Activated T-cell treated with anti-CD3 and anti-CD28 coated beads, Interleukin-2, amount 50 U/mL, for 72 hours (primary cell): ENCODE results near the gene CCS. TPM values are rescaled to one million over a fixed set of nuclear protein-coding genes. Genes with fewer than 3 reads are reported as not detected.
A peak's percentile ranks its signal among the peaks of the same experiment; 100 is the strongest.

Experiments used
- ATAC-seq, 2 donors: fragments of 150-1000 bp; cut with Tn5 transposase; replicated peaks in 1 of 2; 2 replicates each; pipeline ENCODE4 v1.10.0; 2021; ENCODE audit warnings: moderate library complexity in 2 of 2, mild to moderate bottlenecking in 1 of 2
- DNase-seq, 2 donors: peaks; one replicate each; pipeline ENCODE4 v3.0.0; 2021 to 2022; ENCODE audit warnings: mixed read lengths in 1 of 2
- H3K27ac Mint-ChIP-seq: one replicate; pipeline ENCODE4 v1.8.0; 2022; ENCODE audit warnings: mild to moderate bottlenecking, moderate library complexity, mixed read lengths
- H3K27me3 Mint-ChIP-seq: one replicate; pipeline ENCODE4 v1.8.0; 2022; ENCODE audit warnings: low read depth, mixed read lengths
- H3K36me3 Mint-ChIP-seq, 2 donors: one replicate each; pipeline ENCODE4 v1.8.0; 2022; ENCODE audit warnings: mixed read lengths in 2 of 2, mild to moderate bottlenecking in 1 of 2; ENCODE audit not compliant: insufficient read depth in 2 of 2
- H3K4me1 Mint-ChIP-seq: one replicate; pipeline ENCODE4 v1.8.0; 2022; ENCODE audit warnings: low read depth, mixed read lengths
- H3K4me3 Mint-ChIP-seq, 2 donors: one replicate each; pipeline ENCODE4 v1.8.0; 2022; ENCODE audit warnings: mild to moderate bottlenecking in 2 of 2, mixed read lengths in 2 of 2, moderate library complexity in 2 of 2
- H3K9me3 Mint-ChIP-seq, 2 donors: one replicate each; pipeline ENCODE4 v1.8.0; 2022; ENCODE audit warnings: mixed read lengths in 2 of 2
- total RNA-seq, 2 donors: library from RNA; stranded (reverse); gene quantifications; one replicate each; pipeline ENCODE4 v1.2.3, GENCODE V29; 2022

CCS gene
- total RNA-seq, 2 donors from 2014 or later, result 35.1 to 38.5 TPM

DNA sequence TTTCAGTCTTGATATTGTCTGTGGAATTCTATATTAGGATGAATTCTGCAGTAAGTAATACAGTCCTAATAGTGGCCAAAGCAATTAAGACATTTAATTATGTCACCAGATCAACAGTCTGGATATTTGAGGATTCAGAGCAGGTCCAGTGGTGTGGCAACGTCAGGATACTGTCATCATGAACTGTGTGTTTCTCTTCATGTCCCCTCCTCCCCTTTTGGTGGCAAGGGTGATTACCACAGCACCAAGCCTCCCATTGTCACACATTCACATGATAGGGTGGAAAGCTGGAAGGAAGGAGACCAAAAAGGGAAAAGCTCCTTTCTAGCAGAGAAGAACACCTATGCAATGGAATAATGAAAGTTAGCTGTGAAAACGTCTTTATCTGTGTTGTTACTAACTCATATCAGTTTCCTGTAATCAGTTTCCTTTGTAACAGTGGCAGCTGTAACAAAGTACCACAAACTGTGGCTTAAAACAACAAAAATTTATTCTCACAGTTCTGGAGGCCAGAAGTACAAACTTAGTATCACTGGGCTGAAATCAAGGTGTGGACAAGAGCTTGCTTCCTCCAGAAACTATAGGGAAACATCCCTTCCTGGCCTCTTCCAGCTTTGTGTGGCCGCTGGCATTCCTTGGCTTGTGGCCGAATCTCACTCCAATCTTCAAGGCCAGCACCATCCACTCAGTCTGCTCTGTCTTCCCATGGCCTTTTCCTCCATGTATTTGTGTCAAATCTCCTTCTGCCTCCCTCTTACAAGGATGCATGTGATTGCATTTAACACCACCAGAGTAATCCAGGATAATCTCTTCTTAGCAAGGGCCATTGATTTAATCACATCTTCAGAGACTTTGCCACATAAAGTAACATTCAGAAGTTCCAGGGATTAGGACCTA, 17.0 kb downstream of the CCS start:
- DNase-seq, result no peak
- Mint-ChIP-seq H3K27me3 (no peaks in the 10 kb centered on the region), H3K9me3 (no peaks in the 10 kb centered on the region), H3K4me1 (peaks cover 15% of the 10 kb centered on the region), H3K4me3 (no peak overlapping the region), H3K27ac (peak overlapping the region; percentile 22), H3K36me3 (peaks cover 0 to 1% of the 10 kb centered on the region in 2 donors)
- no peak for ATAC-seq

DNA sequence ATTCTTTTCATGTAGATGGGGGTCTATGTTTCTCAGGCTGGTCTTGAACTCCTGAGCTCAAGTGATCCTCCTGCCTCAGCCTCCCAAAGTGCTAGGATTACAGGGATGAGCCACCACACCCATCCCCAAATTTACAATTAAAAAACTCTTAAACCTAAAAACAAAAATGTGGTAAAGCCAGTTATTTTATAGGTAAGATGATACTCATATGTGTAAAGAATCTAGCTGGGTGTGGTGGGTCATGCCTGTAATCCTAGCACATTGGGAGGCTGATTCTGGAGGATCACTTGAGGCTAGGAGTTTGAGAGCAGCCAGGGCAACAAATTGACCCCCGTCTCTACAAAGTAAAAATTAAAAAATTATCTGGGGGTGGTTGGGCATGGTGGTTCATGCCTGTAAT, 19.5 kb downstream of the CCS start:
- Mint-ChIP-seq H3K27me3 (no peaks in the 10 kb centered on the region), H3K27ac (no peak overlapping the region), H3K4me1 (peaks cover 26% of the 10 kb centered on the region), H3K36me3 (peaks cover 7 to 12% of the 10 kb centered on the region in 2 donors), H3K4me3 (no peak overlapping the region), H3K9me3 (no peaks in the 10 kb centered on the region)
- no peak for DNase-seq
- no peak for ATAC-seq

DNA sequence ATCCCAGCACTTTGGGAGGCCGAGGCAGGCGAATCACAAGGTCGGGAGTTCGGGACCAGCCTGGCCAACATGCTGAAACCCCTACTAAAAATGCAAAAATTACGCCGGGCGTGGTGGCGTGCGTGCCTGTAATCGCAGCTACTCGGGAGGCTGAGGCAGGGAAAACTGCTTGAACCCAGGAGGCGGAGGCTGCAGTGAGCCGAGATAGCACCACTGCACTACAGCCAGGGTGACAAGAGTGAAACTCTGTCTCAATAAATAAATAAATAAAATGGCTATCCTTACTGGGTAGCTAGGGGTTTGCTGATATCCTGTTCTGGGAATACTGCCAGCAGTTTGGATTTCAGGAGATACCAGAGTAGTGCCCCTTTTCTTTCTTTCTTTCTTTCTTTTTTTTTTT, 21.1 kb downstream of the CCS start:
- H3K9me3 Mint-ChIP-seq, result no peaks in the 10 kb centered on the region
- ATAC-seq (no peak), DNase-seq (no peak)
- no peak overlapping the region for H3K27ac Mint-ChIP-seq
- H3K4me3 Mint-ChIP-seq, result peak overlapping the region in 1 of 2 donors; percentile 24
- H3K4me1 Mint-ChIP-seq, result peaks cover 33% of the 10 kb centered on the region
- H3K27me3 Mint-ChIP-seq, result no peaks in the 10 kb centered on the region
- H3K36me3 Mint-ChIP-seq, result peaks cover 18 to 27% of the 10 kb centered on the region in 2 donors

DNA sequence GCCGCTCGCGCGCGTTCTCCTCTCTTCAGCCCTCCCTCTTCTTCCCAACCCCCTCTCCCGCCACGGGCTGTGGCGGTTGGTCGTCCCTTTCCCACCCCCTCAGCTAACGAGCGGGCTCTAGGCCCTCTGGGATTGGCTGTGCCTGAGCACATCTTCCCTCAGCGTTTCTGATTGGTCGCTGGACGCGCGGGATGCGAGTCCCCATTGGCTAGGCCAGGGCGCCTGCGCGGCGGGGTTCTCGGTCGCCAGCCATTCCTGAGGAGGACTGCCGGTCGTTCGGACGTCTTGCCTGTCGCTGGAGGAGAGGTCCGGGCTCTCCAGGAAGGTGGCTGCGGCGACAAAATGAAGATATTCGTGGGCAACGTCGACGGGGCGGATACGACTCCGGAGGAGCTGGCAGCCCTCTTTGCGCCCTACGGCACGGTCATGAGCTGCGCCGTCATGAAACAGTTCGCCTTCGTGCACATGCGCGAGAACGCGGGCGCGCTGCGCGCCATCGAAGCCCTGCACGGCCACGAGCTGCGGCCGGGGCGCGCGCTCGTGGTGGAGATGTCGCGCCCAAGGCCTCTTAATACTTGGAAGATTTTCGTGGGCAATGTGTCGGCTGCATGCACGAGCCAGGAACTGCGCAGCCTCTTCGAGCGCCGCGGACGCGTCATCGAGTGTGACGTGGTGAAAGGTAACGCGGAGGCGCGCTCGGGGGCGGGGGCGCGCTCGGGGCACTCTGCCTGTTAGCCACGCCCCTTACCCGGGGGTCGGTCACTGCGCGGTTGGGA, 23.6 kb downstream of the CCS start, which contains the start of gene RBM14:
Gene RBM14, plus strand, starts transcription at position 252 of the 776 bp plus-strand sequence. Its CDS starts 91 bp downstream, at position 343.
- no peaks in the 10 kb centered on the region for H3K9me3 Mint-ChIP-seq
- peaks cover 46% of the 10 kb centered on the region for H3K4me1 Mint-ChIP-seq
- peak within 1 kb of the TSS; percentile 99 to 100 for H3K4me3 Mint-ChIP-seq
- DNase-seq (peak; percentile 98 to 99), ATAC-seq (peak; percentile 93)
- no peaks in the 10 kb centered on the region for H3K27me3 Mint-ChIP-seq
- H3K36me3 Mint-ChIP-seq, result peaks cover 23 to 36% of the 10 kb centered on the region in 2 donors
- H3K27ac Mint-ChIP-seq, result peak within 1 kb of the TSS; percentile 98

DNA sequence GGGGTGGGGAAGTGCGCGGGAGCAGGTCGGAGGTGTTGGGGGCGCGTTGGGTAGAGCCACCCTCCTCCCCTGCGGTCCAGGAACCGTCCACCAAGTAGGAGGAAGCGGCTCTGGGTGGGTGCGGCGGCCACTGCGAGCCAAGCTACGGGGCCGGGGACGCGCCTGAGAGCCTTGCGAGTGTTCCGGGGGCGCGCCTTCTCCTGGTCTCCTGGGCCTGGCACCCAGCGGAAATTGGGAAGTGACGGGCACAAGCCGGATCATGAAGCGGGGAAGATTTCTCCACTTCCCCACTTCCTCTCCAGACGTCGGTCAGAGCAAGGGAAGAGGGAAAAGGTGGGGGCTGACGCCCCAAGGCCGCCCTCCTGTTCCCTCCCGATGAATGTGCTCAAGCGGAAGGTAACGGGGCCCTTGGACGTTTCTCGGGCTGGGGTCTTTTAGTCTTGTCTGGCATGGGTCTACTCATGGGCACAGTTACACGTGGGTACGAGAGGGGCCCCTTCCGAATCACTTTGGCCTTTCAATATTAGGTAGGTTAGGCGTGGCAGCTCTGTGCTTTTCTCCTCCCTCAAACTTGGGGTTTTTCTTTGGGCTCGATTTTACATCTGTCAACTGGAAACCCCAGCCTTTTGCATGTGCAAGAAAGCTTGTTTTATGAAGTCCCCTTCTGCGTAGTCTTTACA, 24.3 kb downstream of the CCS start:
- H3K9me3 Mint-ChIP-seq, result no peaks in the 10 kb centered on the region
- peak overlapping the region; percentile 99 to 100 for H3K4me3 Mint-ChIP-seq
- no peaks in the 10 kb centered on the region for H3K27me3 Mint-ChIP-seq
- ATAC-seq (peak in 1 of 2 donors; percentile 6), DNase-seq (peak; percentile 36 to 41)
- peaks cover 54% of the 10 kb centered on the region for H3K4me1 Mint-ChIP-seq
- peak overlapping the region; percentile 98 for H3K27ac Mint-ChIP-seq
- peaks cover 23 to 42% of the 10 kb centered on the region in 2 donors for H3K36me3 Mint-ChIP-seq

DNA sequence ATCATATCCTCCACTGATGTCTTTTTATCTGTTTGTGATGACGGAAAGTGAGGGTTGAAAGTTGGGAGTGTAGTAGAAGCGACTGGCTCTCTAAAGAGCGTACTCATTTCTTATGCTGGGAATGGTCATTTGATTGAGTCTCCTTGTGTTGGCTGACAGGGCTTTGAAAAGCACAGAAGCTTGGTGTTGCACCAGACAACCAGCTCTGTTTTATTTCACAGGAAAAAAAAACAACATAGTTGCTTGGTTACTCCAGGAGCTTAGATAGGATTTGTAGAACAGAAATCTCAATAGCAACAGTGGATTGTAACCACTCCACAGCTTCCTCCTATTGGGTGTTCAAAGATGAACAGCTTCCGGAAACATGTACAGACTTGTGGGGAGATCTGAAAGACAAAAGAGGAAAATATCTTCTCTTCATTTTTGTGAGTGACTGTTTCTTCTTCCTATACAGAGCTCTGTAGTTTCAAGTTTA, 26.1 kb downstream of the CCS start:
- no peaks in the 10 kb centered on the region for H3K27me3 Mint-ChIP-seq
- peaks cover 72% of the 10 kb centered on the region for H3K4me1 Mint-ChIP-seq
- ATAC-seq, result peak in 1 of 2 donors; percentile 9
- H3K4me3 Mint-ChIP-seq, result peak overlapping the region; percentile 99 to 100
- no peak for DNase-seq
- peaks cover 35 to 56% of the 10 kb centered on the region in 2 donors for H3K36me3 Mint-ChIP-seq
- H3K27ac Mint-ChIP-seq, result peak overlapping the region; percentile 98
- no peaks in the 10 kb centered on the region for H3K9me3 Mint-ChIP-seq

DNA sequence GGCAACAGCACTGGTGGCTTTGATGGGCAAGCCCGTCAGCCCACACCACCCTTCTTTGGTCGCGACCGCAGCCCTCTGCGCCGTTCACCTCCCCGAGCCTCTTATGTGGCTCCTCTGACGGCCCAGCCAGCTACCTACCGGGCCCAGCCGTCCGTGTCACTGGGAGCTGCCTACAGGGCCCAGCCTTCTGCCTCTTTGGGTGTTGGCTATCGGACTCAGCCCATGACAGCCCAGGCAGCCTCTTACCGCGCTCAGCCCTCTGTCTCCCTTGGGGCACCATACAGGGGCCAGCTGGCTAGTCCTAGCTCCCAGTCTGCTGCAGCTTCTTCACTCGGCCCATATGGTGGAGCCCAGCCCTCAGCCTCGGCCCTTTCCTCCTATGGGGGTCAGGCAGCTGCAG, 31.5 kb downstream of the CCS start:
- ATAC-seq, result peak in 1 of 2 donors; percentile 5
- Mint-ChIP-seq H3K27ac (no peak overlapping the region), H3K36me3 (peaks cover 27 to 56% of the 10 kb centered on the region in 2 donors), H3K4me1 (peaks cover 66% of the 10 kb centered on the region), H3K9me3 (no peaks in the 10 kb centered on the region), H3K4me3 (no peak overlapping the region), H3K27me3 (no peaks in the 10 kb centered on the region)
- no peak for DNase-seq

DNA sequence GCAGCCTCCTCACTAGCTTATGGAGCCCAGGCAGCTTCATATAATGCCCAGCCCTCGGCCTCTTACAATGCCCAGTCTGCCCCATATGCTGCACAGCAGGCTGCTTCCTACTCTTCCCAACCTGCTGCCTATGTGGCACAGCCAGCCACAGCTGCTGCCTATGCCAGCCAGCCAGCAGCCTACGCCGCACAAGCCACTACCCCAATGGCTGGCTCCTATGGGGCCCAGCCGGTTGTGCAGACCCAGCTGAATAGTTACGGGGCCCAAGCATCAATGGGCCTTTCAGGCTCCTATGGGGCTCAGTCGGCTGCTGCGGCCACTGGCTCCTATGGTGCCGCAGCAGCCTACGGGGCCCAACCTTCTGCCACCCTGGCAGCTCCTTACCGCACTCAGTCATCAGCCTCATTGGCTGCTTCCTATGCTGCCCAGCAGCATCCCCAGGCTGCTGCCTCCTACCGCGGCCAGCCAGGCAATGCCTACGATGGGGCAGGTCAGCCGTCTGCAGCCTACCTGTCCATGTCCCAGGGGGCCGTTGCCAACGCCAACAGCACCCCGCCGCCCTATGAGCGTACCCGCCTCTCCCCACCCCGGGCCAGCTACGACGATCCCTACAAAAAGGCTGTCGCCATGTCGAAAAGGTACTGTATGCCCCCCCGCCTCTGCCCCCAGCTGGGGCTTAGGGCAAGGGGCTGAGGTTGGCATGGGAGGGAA, 32.2 kb downstream of the CCS start:
- peaks cover 64% of the 10 kb centered on the region for H3K4me1 Mint-ChIP-seq
- ATAC-seq (no peak), DNase-seq (no peak)
- no peaks in the 10 kb centered on the region for H3K9me3 Mint-ChIP-seq
- no peak overlapping the region for H3K27ac Mint-ChIP-seq
- peaks cover 28 to 58% of the 10 kb centered on the region in 2 donors for H3K36me3 Mint-ChIP-seq
- H3K4me3 Mint-ChIP-seq, result no peak overlapping the region
- no peaks in the 10 kb centered on the region for H3K27me3 Mint-ChIP-seq

DNA sequence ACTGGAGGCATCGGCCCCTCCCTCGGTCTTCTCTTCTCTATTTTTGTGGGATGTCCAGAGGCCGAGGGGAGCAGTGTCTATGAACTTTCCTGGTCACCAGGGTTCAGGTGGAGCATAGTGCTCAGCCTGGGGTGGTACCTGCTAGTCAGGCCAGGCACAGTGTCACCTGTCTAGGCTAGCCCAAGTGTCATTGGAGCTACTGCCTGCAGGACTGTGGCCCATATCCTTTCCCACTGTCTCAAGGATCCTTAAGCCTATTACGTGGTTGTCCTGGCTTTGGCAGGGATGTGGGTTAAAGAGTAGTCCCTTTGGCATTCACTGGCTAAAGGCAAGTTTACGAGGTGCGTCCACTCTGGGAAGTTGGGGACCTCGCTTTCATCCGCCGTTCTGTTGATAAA, 32.8 kb downstream of the CCS start:
- no peak overlapping the region for H3K27ac Mint-ChIP-seq
- H3K4me1 Mint-ChIP-seq, result peaks cover 60% of the 10 kb centered on the region
- no peaks in the 10 kb centered on the region for H3K27me3 Mint-ChIP-seq
- peaks cover 28 to 58% of the 10 kb centered on the region in 2 donors for H3K36me3 Mint-ChIP-seq
- ATAC-seq (no peak), DNase-seq (no peak)
- H3K9me3 Mint-ChIP-seq, result no peaks in the 10 kb centered on the region
- H3K4me3 Mint-ChIP-seq, result no peak overlapping the region

DNA sequence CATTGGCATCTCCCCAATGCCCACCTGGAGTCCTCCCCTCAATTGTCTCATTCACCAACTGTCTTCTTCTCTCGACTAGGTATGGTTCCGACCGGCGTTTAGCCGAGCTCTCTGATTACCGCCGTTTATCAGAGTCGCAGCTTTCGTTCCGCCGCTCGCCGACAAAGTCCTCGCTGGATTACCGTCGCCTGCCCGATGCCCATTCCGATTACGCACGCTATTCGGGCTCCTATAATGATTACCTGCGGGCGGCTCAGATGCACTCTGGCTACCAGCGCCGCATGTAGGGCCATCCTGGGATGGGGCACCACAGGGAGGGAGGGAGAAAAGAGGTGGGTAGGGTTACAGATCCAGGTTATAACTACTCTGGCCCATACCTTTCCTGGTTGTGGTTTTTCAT, 33.4 kb downstream of the CCS start:
- no peak overlapping the region for H3K27ac Mint-ChIP-seq
- peaks cover 53% of the 10 kb centered on the region for H3K4me1 Mint-ChIP-seq
- no peaks in the 10 kb centered on the region for H3K9me3 Mint-ChIP-seq
- no peaks in the 10 kb centered on the region for H3K27me3 Mint-ChIP-seq
- no peak overlapping the region for H3K4me3 Mint-ChIP-seq
- ATAC-seq (no peak), DNase-seq (no peak)
- H3K36me3 Mint-ChIP-seq, result peaks cover 26 to 59% of the 10 kb centered on the region in 2 donors

DNA sequence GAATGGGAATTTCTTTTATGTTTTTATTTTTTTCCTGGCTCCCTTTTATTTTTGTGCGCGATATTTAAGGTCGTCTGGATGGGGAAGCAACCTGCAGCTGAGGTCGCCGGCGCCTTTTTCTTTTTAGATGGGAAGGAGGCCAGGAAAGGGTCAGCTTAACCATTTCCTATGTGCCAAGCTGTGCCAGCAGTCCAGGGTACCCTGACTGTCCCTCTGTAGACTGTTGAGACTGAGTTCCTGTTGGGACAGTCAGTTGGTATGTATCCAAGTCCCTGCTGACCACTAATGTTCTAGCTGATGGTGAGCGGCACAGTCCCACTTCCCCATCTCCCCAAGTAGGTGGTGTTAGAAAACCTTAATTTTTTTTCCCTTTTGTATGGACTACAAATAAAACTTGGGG, 33.9 kb downstream of the CCS start:
- peaks cover 48% of the 10 kb centered on the region for H3K4me1 Mint-ChIP-seq
- no peak overlapping the region for H3K4me3 Mint-ChIP-seq
- H3K27ac Mint-ChIP-seq, result peak overlapping the region; percentile 28
- no peak for DNase-seq
- H3K9me3 Mint-ChIP-seq, result no peaks in the 10 kb centered on the region
- no peaks in the 10 kb centered on the region for H3K27me3 Mint-ChIP-seq
- peaks cover 28 to 60% of the 10 kb centered on the region in 2 donors for H3K36me3 Mint-ChIP-seq
- no peak for ATAC-seq

DNA sequence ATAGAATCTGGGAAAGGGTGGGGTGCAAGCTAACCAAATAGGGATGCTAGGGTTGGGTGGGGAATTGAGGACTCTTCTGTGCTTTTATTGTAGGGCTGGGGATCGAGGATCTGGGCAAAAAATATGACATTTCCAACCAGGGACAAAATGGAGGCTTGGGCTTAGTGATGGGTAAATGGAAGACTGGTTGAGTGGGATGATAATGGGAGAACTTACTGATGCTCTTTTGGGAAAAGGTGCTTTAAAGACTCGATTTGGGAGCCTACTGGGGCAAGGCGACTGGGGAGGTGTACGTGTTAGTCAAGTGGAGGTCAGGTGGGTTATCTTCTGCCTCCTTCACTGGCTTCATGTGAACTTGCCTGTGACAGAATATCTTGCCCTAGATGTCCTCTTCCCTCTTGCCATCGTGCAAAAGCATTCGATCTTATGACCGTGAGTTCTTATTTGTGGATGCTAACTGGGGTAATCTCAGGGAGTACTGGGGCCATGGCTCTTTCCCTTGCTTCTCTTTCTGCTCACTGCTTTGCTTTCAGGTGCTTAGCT, 35.1 kb downstream of the CCS start:
- no peak for DNase-seq
- Mint-ChIP-seq H3K4me3 (no peak overlapping the region), H3K9me3 (no peaks in the 10 kb centered on the region), H3K4me1 (peaks cover 36% of the 10 kb centered on the region), H3K36me3 (peaks cover 23 to 59% of the 10 kb centered on the region in 2 donors), H3K27ac (peak overlapping the region; percentile 12), H3K27me3 (no peaks in the 10 kb centered on the region)
- no peak for ATAC-seq
